Stimulated activated CD4-positive, alpha-beta T cell treated with anti-CD3 and anti-CD28 coated beads, Interleukin-15, amount 100 ng/mL, for 1 hour (primary cell): ENCODE measurements around the gene KCTD20.
"Not testable (repeated sequence)": the region's sequence is repeated elsewhere in the genome, so short reads cannot be mapped to it uniquely, and the experiment has no call there.

Experiments used
- DNase-seq, 2 donors: peaks; one replicate each; pipeline ENCODE4 v3.0.0-alpha.2; 2020; ENCODE audit warnings: low read depth in 1 of 2, low spot score in 1 of 2

KCTD20 gene

GRCh38 chr6:36442671-36443470 is at the start of gene KCTD20, which contains the start of gene PXT1:
Gene KCTD20 (plus strand): TSS chr6:36443000. CDS start chr6:36470098, 27,098 bp downstream.
Gene PXT1 (minus strand): TSS chr6:36442854. CDS start chr6:36426082, 16,772 bp downstream.
- DNase-seq: peak; percentile 69 to 79

- no peak for DNase-seq
Observed at GRCh38 chr6:36399970-36400369, 42.8 kb upstream of the KCTD20 start.

- DNase-seq: no peak
Observed at GRCh38 chr6:36402481-36402880, 40.3 kb upstream of the KCTD20 start.

- DNase-seq: no peak
Observed at GRCh38 chr6:36404164-36404563, 38.6 kb upstream of the KCTD20 start.

GRCh38 chr6:36409718-36410117 is 33.1 kb upstream of the KCTD20 start:
- DNase-seq: not testable (repeated sequence)

- DNase-seq: no peak
Observed at GRCh38 chr6:36413489-36414480, 29.0 kb upstream of the KCTD20 start.

GRCh38 chr6:36414481-36414880 is 28.3 kb upstream of the KCTD20 start:
- no peak for DNase-seq

GRCh38 chr6:36418558-36418957 is 24.2 kb upstream of the KCTD20 start:
- no peak for DNase-seq

GRCh38 chr6:36419310-36419709 is 23.5 kb upstream of the KCTD20 start:
- no peak for DNase-seq

- DNase-seq: no peak
Observed at GRCh38 chr6:36422714-36423100, 20.1 kb upstream of the KCTD20 start.

- DNase-seq: peak; percentile 95 to 96
Observed at GRCh38 chr6:36423101-36423824, 19.5 kb upstream of the KCTD20 start.

GRCh38 chr6:36426622-36427021 is 16.2 kb upstream of the KCTD20 start:
- no peak for DNase-seq

- DNase-seq: no peak
Observed at GRCh38 chr6:36428911-36429310, 13.9 kb upstream of the KCTD20 start.

GRCh38 chr6:36430351-36430750 is 12.4 kb upstream of the KCTD20 start:
- DNase-seq: no peak

- no peak for DNase-seq
Observed at GRCh38 chr6:36431197-36431596, 11.6 kb upstream of the KCTD20 start.

- no peak for DNase-seq
Observed at GRCh38 chr6:36432151-36432671, 10.6 kb upstream of the KCTD20 start.

GRCh38 chr6:36436466-36436865 is 6.3 kb upstream of the KCTD20 start:
- no peak for DNase-seq

GRCh38 chr6:36441307-36441894 is 1.4 kb upstream of the KCTD20 start:
- DNase-seq: peak; percentile 58 to 60

GRCh38 chr6:36442103-36442670 is 613 bp upstream of the KCTD20 start:
- no peak for DNase-seq
